HUDEP-2 (cell line): ENCODE results near the gene ABT1.
"Not testable (repeated sequence)": the region's sequence is repeated elsewhere in the genome, so short reads cannot be mapped to it uniquely, and the experiment has no call there.

Experiments
- DNase-seq, 76 experiments: peaks; one replicate each; lab custom pipeline; 2025; ENCODE audit not compliant: unreplicated experiment in 76 of 76; lab: John Stamatoyannopoulos, UW

The ABT1 gene

DNA sequence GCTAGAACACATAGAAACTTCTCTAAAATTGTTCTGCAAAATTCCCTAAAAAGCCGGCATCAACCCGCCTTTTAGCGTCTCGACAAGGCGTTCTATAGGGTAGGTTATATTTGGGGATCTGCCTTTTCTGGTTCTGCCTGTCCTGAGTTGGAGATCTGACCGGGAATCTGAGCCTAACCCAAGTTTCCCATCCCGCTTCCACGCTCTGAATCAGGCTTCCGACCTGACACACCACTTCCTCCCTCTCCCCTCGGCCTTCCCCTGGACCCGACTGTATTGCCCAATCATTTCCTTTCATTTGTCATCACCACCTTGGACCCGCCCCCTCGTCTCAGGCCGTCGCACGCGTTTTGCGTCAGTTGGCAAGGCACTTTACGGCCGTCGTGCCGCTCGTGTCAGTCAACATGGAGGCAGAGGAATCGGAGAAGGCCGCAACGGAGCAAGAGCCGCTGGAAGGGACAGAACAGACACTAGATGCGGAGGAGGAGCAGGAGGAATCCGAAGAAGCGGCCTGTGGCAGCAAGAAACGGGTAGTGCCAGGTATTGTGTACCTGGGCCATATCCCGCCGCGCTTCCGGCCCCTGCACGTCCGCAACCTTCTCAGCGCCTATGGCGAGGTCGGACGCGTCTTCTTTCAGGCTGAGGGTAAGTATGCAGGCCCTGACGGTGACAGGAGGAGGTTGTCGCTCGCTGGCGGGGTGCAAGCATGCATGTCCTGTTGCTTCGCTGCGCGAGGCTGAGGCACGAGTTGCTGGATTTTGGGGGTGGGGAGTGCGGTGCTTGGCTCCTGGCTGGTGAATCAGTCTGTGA, at the start of gene ABT1:
TSS of gene ABT1 (plus strand) at position 375 of the 810 bp plus-strand sequence. CDS start at position 405, 30 bp downstream.
- peak in 75 of 76 experiments; percentile 73 to 99 (median 98) for DNase-seq

DNA sequence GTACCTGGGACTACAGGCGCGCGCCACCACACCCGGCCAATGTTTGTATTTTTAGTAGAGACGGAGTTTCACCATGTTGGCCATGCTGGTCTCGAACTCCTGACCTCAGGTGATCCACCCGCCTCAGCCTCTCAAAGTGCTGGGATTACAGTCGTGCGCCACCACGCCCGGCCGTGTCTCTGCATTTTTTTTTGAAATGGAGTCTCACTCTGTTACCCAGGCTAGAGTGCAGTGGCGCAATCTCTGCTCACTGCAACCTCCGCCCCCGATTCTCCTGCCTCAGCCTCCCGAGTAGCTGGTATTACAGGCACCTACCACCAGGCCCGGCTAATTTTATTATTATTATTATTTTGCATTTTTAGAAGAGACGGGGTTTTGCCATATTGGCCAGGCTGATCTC, 49.4 kb upstream of the ABT1 start:
- DNase-seq = not testable (repeated sequence)

GRCh38 chr6:26550250-26550993, 46.3 kb upstream of the ABT1 start:
- DNase-seq = peak in 55 of 76 experiments; percentile 16 to 75 (median 54)

DNA sequence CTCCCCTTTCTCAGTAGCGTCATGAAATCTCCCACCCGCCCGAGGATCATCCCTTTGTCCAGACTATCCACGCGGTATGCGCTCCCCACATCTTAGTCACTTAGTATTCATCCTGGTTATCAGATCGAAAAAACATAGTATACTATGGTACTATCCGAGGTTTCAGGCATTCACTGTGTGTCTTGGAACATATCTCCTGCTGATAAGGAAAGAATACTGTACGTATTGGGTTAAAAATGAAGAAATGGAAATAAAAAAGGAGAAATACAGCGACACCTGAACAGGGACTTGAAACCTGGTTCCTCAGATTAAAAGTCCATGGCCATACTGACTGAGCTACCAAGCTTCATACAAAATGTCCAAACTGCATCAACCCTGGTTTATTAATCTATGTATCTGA, 44.5 kb upstream of the ABT1 start:
- no peak for DNase-seq

- DNase-seq = peak in 1 of 76 experiments; percentile 58
Measured at GRCh38 chr6:26552640-26553188, 44.0 kb upstream of the ABT1 start.

DNA sequence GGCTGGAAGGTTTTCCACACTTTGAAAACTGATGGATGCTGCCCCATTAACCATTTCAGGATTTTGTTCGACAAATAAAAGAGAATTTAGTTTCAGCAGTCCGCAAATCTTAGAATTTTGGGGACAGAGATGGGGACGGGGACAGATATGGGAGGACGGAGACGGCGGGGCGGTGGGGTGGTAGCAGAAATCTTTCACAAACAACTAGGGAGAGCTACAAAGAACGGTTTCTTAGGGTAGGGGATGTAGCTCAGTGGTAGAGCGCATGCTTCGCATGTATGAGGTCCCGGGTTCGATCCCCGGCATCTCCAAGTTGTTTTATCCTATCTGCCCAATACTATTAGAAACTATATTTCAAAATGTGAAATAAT, 43.5 kb upstream of the ABT1 start:
- peak in 68 of 76 experiments; percentile 45 to 93 (median 78) for DNase-seq

- DNase-seq = peak in 69 of 76 experiments; percentile 51 to 95 (median 85)
Measured at GRCh38 chr6:26553635-26554446, 42.9 kb upstream of the ABT1 start.

DNA sequence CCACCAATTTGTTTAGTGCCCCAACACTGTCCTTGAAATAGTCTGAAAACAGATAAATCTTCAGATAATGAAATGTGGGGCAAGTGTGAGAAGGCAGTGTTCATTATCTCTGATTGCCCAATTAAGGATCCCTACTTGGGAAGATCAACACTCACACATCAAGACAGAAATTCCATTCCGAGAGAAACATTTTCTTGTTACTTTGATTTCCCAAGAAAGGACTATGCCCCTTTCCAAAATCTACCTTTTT, 42.4 kb upstream of the ABT1 start:
- DNase-seq = no peak

GRCh38 chr6:26554697-26555504, 41.9 kb upstream of the ABT1 start:
- DNase-seq = peak in 67 of 76 experiments; percentile 24 to 88 (median 70)

- DNase-seq = peak in 4 of 76 experiments; percentile 48 to 69 (median 50)
Measured at GRCh38 chr6:26555505-26556262, 41.1 kb upstream of the ABT1 start.

GRCh38 chr6:26556263-26557070, 40.3 kb upstream of the ABT1 start:
- DNase-seq = peak in 70 of 76 experiments; percentile 36 to 94 (median 79)

DNA sequence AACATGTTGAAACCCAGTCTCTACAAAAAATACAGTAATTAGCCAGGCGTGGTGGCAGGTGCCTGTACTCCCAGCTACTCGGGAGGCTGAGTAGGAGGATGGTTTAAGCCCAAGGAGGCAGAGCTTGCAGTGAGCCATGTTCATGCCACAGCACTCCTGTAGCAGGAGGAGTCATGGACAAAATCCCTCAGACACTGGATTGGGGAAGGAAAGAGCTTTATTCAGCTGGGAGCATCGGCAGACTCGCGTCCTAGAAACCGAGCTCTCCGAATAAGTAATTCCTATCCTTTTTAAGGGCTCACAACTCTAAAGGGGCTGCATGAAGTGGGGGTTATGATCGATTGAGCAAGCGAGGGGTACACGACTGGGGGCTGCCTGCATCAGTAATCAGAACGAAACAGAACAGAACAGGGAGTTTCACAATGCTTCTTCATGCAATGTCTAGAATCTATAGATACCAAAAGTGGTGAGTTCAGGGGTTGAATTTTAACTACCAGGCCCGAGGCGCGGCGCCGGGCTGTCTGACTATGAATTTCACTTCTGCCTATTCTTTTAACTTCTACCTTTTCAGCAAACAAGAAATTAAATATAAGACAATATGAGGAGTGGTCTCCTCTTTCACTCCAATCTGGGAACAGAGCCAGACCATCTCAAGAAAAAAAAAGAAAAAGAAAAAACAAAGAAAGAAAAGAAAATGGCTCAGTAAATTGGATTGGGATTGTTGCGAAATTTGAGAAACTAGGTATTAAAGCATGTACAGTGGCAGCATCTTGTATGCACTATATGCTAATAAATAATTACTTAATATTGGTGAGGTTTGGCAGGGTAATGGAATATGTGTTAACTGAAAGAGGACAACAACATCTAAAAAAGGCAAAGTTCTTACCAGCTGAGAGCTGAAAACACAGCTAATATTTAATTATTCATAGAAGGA, 35.0 kb upstream of the ABT1 start:
- no peak for DNase-seq

- DNase-seq = no peak
Measured at GRCh38 chr6:26563488-26563887, 33.3 kb upstream of the ABT1 start.

GRCh38 chr6:26568601-26569432, 27.9 kb upstream of the ABT1 start:
- peak in 74 of 76 experiments; percentile 47 to 99 (median 94) for DNase-seq

- no peak for DNase-seq
Measured at GRCh38 chr6:26569433-26569764, 27.4 kb upstream of the ABT1 start.

GRCh38 chr6:26570027-26570809, 26.5 kb upstream of the ABT1 start:
- peak in 2 of 76 experiments; percentile 13 to 31 for DNase-seq
